ENCODE data around the gene PLD1.
"Not testable (repeated sequence)": the region's sequence is repeated elsewhere in the genome, so short reads cannot be mapped to it uniquely, and the experiment has no call there.

The PLD1 gene

GRCh38 chr3:171809861-171810628 lies at the start of gene PLD1:
Gene PLD1 (minus strand): TSS chr3:171810483. CDS start chr3:171738051, 72,432 bp downstream.
- Histone ChIP-seq H2AFZ (ENCODE audit: low read length) (peak within 1 kb of the TSS; percentile 94), H3K79me2 (ENCODE audit: insufficient read depth, low read length) (no peaks in the 10 kb centered on the region)

GRCh38 chr3:171858770-171859169 lies 48.5 kb upstream of the PLD1 start:
- H4K20me1 ChIP-seq (ENCODE audit: insufficient read depth, low read length, poor library complexity, severe bottlenecking); H3K27me3 ChIP-seq (ENCODE audit: insufficient read depth, low read length, poor library complexity, severe bottlenecking); H3K79me2 ChIP-seq (ENCODE audit: insufficient read depth, low read length); H3F3A ChIP-seq (ENCODE audit: low read depth); H3K9me2 ChIP-seq (replicated peaks; ENCODE audit: low read depth, low read length); H2AFZ ChIP-seq (ENCODE audit: low read length); H3K9ac ChIP-seq (ENCODE audit: low read depth, low read length, poor library complexity, severe bottlenecking); H3K4me3 ChIP-seq (ENCODE audit: low read length, poor library complexity, severe bottlenecking); H3K4me2 ChIP-seq (ENCODE audit: low read depth, low read length, poor library complexity, severe bottlenecking); H3K36me3 ChIP-seq (ENCODE audit: insufficient read depth, low read length); H3K4me1 ChIP-seq (ENCODE audit: insufficient read depth, low read length, poor library complexity, severe bottlenecking): not testable (repeated sequence)
- peaks cover 14% of the 10 kb centered on the region; the same call in 1 of the 2 replicates for H3K9me3 ChIP-seq (ENCODE audit: insufficient read depth, low read depth, low read length)

More at GRCh38 chr3:171809861-171810628, at the start of gene PLD1:
- Histone ChIP-seq H3K4me2 (ENCODE audit: low read depth, low read length, poor library complexity, severe bottlenecking) (peak within 1 kb of the TSS; percentile 53), H4K20me1 (ENCODE audit: insufficient read depth, low read length, poor library complexity, severe bottlenecking) (no peaks in the 10 kb centered on the region), H3K27me3 (ENCODE audit: insufficient read depth, low read length, poor library complexity, severe bottlenecking) (no peaks in the 10 kb centered on the region), H3K9me2 (replicated peaks; ENCODE audit: low read depth, low read length) (no peaks in the 10 kb centered on the region), H3K4me3 (ENCODE audit: low read length, poor library complexity, severe bottlenecking) (peak within 1 kb of the TSS; percentile 65), H3K4me1 (ENCODE audit: insufficient read depth, low read length, poor library complexity, severe bottlenecking) (peaks cover 8% of the 10 kb centered on the region), H3K9ac (ENCODE audit: low read depth, low read length, poor library complexity, severe bottlenecking) (peak within 1 kb of the TSS; percentile 46), H3F3A (ENCODE audit: low read depth) (no peaks in the 10 kb centered on the region), H3K36me3 (ENCODE audit: insufficient read depth, low read length) (no peaks in the 10 kb centered on the region), H3K9me3 (ENCODE audit: insufficient read depth, low read depth, low read length) (no peaks in the 10 kb centered on the region)
- TF ChIP-seq EZH2phosphoT487 (IDR thresholded peaks at IDR 0.05; ENCODE audit: borderline replicate concordance) = no peak

- H4K20me1 ChIP-seq (ENCODE audit: insufficient read depth, low read length, poor library complexity, severe bottlenecking) = no peaks in the 10 kb centered on the region
- TF ChIP-seq EZH2phosphoT487 (IDR thresholded peaks at IDR 0.05; ENCODE audit: borderline replicate concordance) (no peak), CTCF (conservative IDR thresholded peaks at IDR 0.05; ENCODE audit: low read length) (no peak)
- no peak overlapping the region for H3K4me2 ChIP-seq (ENCODE audit: low read depth, low read length, poor library complexity, severe bottlenecking)
- H3K79me2 ChIP-seq (ENCODE audit: insufficient read depth, low read length) = no peaks in the 10 kb centered on the region
- no peaks in the 10 kb centered on the region for H3K36me3 ChIP-seq (ENCODE audit: insufficient read depth, low read length)
- no peaks in the 10 kb centered on the region for H3K4me1 ChIP-seq (ENCODE audit: insufficient read depth, low read length, poor library complexity, severe bottlenecking)
- H3K27me3 ChIP-seq (ENCODE audit: insufficient read depth, low read length, poor library complexity, severe bottlenecking) = no peaks in the 10 kb centered on the region
- H3F3A ChIP-seq (ENCODE audit: low read depth) = no peaks in the 10 kb centered on the region
- H3K9me2 ChIP-seq (replicated peaks; ENCODE audit: low read depth, low read length) = no peaks in the 10 kb centered on the region
- H2AFZ ChIP-seq (ENCODE audit: low read length) = no peak overlapping the region
- no peak overlapping the region for H3K9ac ChIP-seq (ENCODE audit: low read depth, low read length, poor library complexity, severe bottlenecking)
- no peak overlapping the region for H3K4me3 ChIP-seq (ENCODE audit: low read length, poor library complexity, severe bottlenecking)
- peaks cover 14% of the 10 kb centered on the region; the same call in 1 of the 2 replicates for H3K9me3 ChIP-seq (ENCODE audit: insufficient read depth, low read depth, low read length)
Observed at GRCh38 chr3:171854649-171855305, 44.5 kb upstream of the PLD1 start.

- no peak overlapping the region for H3K4me2 ChIP-seq (ENCODE audit: low read depth, low read length, poor library complexity, severe bottlenecking)
- no peaks in the 10 kb centered on the region for H3K36me3 ChIP-seq (ENCODE audit: insufficient read depth, low read length)
- no peak overlapping the region for H3K4me3 ChIP-seq (ENCODE audit: low read length, poor library complexity, severe bottlenecking)
- no peaks in the 10 kb centered on the region for H3K27me3 ChIP-seq (ENCODE audit: insufficient read depth, low read length, poor library complexity, severe bottlenecking)
- no peaks in the 10 kb centered on the region for H3K79me2 ChIP-seq (ENCODE audit: insufficient read depth, low read length)
- peaks cover 8% of the 10 kb centered on the region for H3K4me1 ChIP-seq (ENCODE audit: insufficient read depth, low read length, poor library complexity, severe bottlenecking)
- H2AFZ ChIP-seq (ENCODE audit: low read length) = no peak overlapping the region
- peaks cover 14% of the 10 kb centered on the region; the same call in 1 of the 2 replicates for H3K9me3 ChIP-seq (ENCODE audit: insufficient read depth, low read depth, low read length)
- H3K9me2 ChIP-seq (replicated peaks; ENCODE audit: low read depth, low read length) = no peaks in the 10 kb centered on the region
- H3F3A ChIP-seq (ENCODE audit: low read depth) = no peaks in the 10 kb centered on the region
- no peak for TF ChIP-seq EZH2phosphoT487 (IDR thresholded peaks at IDR 0.05; ENCODE audit: borderline replicate concordance)
- no peak for TF ChIP-seq CTCF (conservative IDR thresholded peaks at IDR 0.05; ENCODE audit: low read length)
- H3K9ac ChIP-seq (ENCODE audit: low read depth, low read length, poor library complexity, severe bottlenecking) = no peak overlapping the region
- no peaks in the 10 kb centered on the region for H4K20me1 ChIP-seq (ENCODE audit: insufficient read depth, low read length, poor library complexity, severe bottlenecking)
Observed at GRCh38 chr3:171851660-171852058, 41.4 kb upstream of the PLD1 start.
